Lung (tissue), 12 donors: ENCODE data around the gene RASAL2. TPM values are rescaled to one million over a fixed set of nuclear protein-coding genes. Genes with fewer than 3 reads are reported as not detected.

Source experiments
- ATAC-seq: fragments of 200-7000 bp; cut with Tn5 transposase; one replicate; pipeline ENCODE4 v1.9.1; 2020; ENCODE audit warnings: moderate number of reproducible peaks; ENCODE audit not compliant: insufficient read depth, low FRiP score
- DNase-seq, 3 donors: peaks; one replicate each; pipeline ENCODE4 v3.0.0-alpha.2; 2013 to 2017
- H3K27ac ChIP-seq, 2 donors: one replicate each; pipeline ENCODE4 v1.5.1; 2013; ENCODE audit warnings: mild to moderate bottlenecking in 2 of 2, moderate library complexity in 2 of 2, control low read depth in 1 of 2, inconsistent platforms in 1 of 2, low read depth in 1 of 2, low read length in 1 of 2
- H3K27me3 ChIP-seq, 3 donors: one replicate each; pipeline ENCODE4 v1.5.1; 2013; ENCODE audit warnings: low read length in 2 of 3; ENCODE audit not compliant: control insufficient read depth in 3 of 3, insufficient read depth in 3 of 3
- H3K36me3 ChIP-seq, 4 donors: one replicate each; pipeline ENCODE4 v1.5.1; 2013; ENCODE audit warnings: low read length in 4 of 4, mild to moderate bottlenecking in 1 of 4, moderate library complexity in 1 of 4; ENCODE audit not compliant: control insufficient read depth in 4 of 4, insufficient read depth in 4 of 4
- H3K4me1 ChIP-seq, 5 donors: one replicate each; pipeline ENCODE4 v1.5.1; 2013; ENCODE audit warnings: low read length in 5 of 5, mild to moderate bottlenecking in 2 of 5, moderate library complexity in 1 of 5; ENCODE audit not compliant: control insufficient read depth in 5 of 5, insufficient read depth in 5 of 5
- H3K4me3 ChIP-seq: one replicate; pipeline ENCODE4 v1.5.1; 2013; ENCODE audit warnings: mild to moderate bottlenecking, control low read depth, moderate library complexity
- H3K9ac ChIP-seq, 2 donors: one replicate each; pipeline ENCODE4 v1.5.1; 2013; ENCODE audit warnings: low read length in 2 of 2, control low read depth in 1 of 2; ENCODE audit not compliant: insufficient read depth in 1 of 2
- H3K9me3 ChIP-seq, 4 donors: one replicate each; pipeline ENCODE4 v1.5.1; 2013; ENCODE audit warnings: low read length in 3 of 4, mild to moderate bottlenecking in 1 of 4, moderate library complexity in 1 of 4; ENCODE audit not compliant: control insufficient read depth in 4 of 4, insufficient read depth in 3 of 4
- CTCF ChIP-seq: IDR thresholded peaks from 2 replicates; pipeline ENCODE4 v1.5.1; 2012; ENCODE audit warnings: mild to moderate bottlenecking; ENCODE audit errors: control extremely low read depth, extremely low read depth
- WGBS, 2 donors: extraction: QIAGEN DNeasy Blood & Tissue Kit; methylation state at CpG; one replicate each; pipeline ENCODE4 v1.1.7; 2013; 5-methylcytosine and 5-hydroxymethylcytosine counted together
- polyA plus RNA-seq, 2 donors: library from polyadenylated mRNA; stranded (reverse); fragments of 200-250 nt; gene quantifications; one replicate each; pipeline ENCODE4 v1.2.1, GENCODE V29; 2013
- total RNA-seq, 2 donors: library from RNA; depleted of rRNA in 1 of 2; stranded (reverse); fragments of >200 nt in 1 of 2; gene quantifications; one replicate each; pipeline ENCODE4 v1.2.1, GENCODE V29; 2014 to 2021
- donor health status: control.
- donor health status: control.
- donor health status: Bipolar disorder and iron deficiency.
- donor health status: healthy.
- donor health status: DM: yes; HTN: yes; CAD: no.

The RASAL2 gene
- total and polyA plus RNA-seq, 4 donors: 4.9 to 34.8 (median 15.8) TPM

- ATAC-seq (no peak), DNase-seq (no peak)
- WGBS, 2 donors: 96 to 98% methylated on average over 12 of the region's 12 CpGs
- Histone ChIP-seq H3K9me3 (no peaks in the 10 kb centered on the region), H3K9ac (no peak overlapping the region), H3K36me3 (peaks cover 9 to 14% (median 12%) of the 10 kb centered on the region in 4 donors), H3K4me1 (no peaks in the 10 kb centered on the region), H3K27me3 (no peaks in the 10 kb centered on the region), H3K4me3 (no peak overlapping the region), H3K27ac (no peak overlapping the region)
- no peak for TF ChIP-seq CTCF
Observed at GRCh38 chr1:178458203-178458602, 364.3 kb downstream of the RASAL2 start.

- WGBS, 2 donors: 88 to 97% methylated on average over 2 of the region's 2 CpGs
- ATAC-seq: no peak
- no peak overlapping the region for H3K9ac ChIP-seq
Observed at GRCh38 chr1:178461104-178461503, 367.2 kb downstream of the RASAL2 start.

GRCh38 chr1:178461701-178462100 lies 367.8 kb downstream of the RASAL2 start:
- Histone ChIP-seq H3K4me1 (peaks cover 0 to 5% (median 0%) of the 10 kb centered on the region in 5 donors), H3K9ac (no peak overlapping the region), H3K27me3 (no peaks in the 10 kb centered on the region), H3K4me3 (no peak overlapping the region), H3K27ac (no peak overlapping the region), H3K9me3 (no peaks in the 10 kb centered on the region), H3K36me3 (peaks cover 13 to 30% (median 19%) of the 10 kb centered on the region in 4 donors)
- TF ChIP-seq CTCF: no peak
- ATAC-seq (no peak), DNase-seq (no peak)
- WGBS, 2 donors: 87 to 93% methylated on average over 4 of the region's 4 CpGs

More at GRCh38 chr1:178461104-178461503, 367.2 kb downstream of the RASAL2 start:
- Histone ChIP-seq H3K27ac (no peak overlapping the region), H3K4me1 (peaks cover 0 to 5% (median 0%) of the 10 kb centered on the region in 5 donors), H3K9me3 (no peaks in the 10 kb centered on the region), H3K4me3 (no peak overlapping the region), H3K36me3 (peaks cover 16 to 29% (median 17%) of the 10 kb centered on the region in 4 donors), H3K27me3 (no peaks in the 10 kb centered on the region)
- DNase-seq: no peak
- no peak for TF ChIP-seq CTCF

GRCh38 chr1:178464141-178464540 lies 370.2 kb downstream of the RASAL2 start:
- Histone ChIP-seq H3K9me3 (peaks cover 0 to 2% (median 0%) of the 10 kb centered on the region in 4 donors), H3K4me3 (no peak overlapping the region), H3K27me3 (no peaks in the 10 kb centered on the region), H3K9ac (no peak overlapping the region), H3K27ac (no peak overlapping the region), H3K4me1 (peaks cover 0 to 5% (median 0%) of the 10 kb centered on the region in 5 donors), H3K36me3 (peaks cover 11 to 38% (median 27%) of the 10 kb centered on the region in 4 donors)
- DNase-seq (no peak), ATAC-seq (no peak)
- 92 to 94% methylated on average over 1 of the region's 1 CpG for WGBS, 2 donors
- no peak for TF ChIP-seq CTCF
